Activated CD4-positive, alpha-beta T cell treated with anti-CD3 and anti-CD28 coated beads, Interleukin-2, amount 50 U/mL, for 24 hours (primary cell): ENCODE results near the gene KCNS1.

Experiments used
- DNase-seq, 2 donors: peaks; one replicate each; pipeline ENCODE4 v3.0.0-alpha.2; 2020; ENCODE audit warnings: low read depth in 1 of 2, low spot score in 1 of 2

Gene KCNS1

GRCh38 chr20:45109634-45110033 is 8.7 kb upstream of the KCNS1 start:
- DNase-seq: no peak

DNA sequence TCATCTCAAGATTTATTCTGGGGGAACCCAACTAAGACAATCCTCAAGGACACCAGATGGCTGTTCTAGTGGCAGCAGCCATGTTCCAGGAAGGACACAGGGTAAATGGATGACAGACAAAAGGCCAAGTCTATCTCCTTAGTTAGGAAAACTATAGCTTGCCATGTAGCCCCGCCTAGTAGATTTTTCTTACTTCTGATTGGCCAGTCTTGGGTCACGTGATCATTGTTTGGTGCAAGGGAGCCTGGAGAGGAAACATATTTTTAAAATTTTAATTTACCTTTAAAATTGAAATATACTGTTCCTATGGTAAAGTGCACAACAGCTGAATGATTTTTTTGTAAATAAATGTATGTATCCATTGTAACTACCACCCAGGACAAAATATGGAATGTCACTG is 4.4 kb upstream of the KCNS1 start:
- no peak for DNase-seq

GRCh38 chr20:45104786-45105185 is 3.9 kb upstream of the KCNS1 start:
- DNase-seq: no peak

DNA sequence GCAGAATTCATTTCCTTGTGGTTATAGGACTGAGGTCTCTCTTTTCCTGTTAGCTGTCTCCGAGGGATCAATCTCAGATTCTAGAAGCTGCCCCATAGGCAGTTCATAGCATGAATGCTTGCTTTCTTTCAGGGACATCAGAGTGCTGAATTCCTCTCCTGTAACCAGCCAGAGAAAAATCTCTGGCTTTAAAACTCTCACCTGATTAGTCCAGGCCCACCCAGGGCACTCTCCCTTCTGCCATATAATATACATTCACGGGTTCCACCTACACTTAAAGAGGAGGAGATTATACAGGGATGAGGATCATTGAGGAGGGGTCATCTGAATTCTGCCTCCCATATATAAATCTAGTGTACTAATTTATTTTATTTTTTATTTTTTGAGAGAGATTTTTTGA is 2.1 kb upstream of the KCNS1 start:
- DNase-seq: no peak

DNA sequence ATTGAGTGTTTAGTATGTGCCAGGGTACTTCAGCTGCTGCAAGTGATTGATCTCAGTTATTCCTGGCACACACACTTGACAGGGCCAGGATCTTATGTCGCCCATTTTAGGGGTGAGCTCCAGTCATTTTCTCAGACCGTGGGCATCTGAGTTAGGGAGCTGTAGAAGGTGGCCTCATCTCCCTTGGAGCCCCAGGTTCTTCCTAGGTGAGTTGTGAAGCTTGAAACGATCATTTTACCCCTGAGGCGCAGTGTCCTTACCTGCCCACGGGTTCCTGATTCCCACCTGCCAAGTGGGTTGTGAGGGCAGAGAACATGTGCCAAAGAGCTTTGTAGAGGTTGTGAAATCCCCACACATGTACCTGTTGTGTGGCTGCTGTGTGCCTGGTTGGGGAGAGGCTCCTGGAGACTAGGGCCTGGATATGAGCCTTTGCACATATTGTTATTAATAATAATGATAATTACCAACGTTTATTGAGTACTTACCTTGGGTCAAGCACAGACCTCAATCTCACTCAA is 465 bp upstream of the KCNS1 start:
- no peak for DNase-seq

GRCh38 chr20:45098103-45098773 is 2.7 kb downstream of the KCNS1 start:
- DNase-seq: no peak

DNA sequence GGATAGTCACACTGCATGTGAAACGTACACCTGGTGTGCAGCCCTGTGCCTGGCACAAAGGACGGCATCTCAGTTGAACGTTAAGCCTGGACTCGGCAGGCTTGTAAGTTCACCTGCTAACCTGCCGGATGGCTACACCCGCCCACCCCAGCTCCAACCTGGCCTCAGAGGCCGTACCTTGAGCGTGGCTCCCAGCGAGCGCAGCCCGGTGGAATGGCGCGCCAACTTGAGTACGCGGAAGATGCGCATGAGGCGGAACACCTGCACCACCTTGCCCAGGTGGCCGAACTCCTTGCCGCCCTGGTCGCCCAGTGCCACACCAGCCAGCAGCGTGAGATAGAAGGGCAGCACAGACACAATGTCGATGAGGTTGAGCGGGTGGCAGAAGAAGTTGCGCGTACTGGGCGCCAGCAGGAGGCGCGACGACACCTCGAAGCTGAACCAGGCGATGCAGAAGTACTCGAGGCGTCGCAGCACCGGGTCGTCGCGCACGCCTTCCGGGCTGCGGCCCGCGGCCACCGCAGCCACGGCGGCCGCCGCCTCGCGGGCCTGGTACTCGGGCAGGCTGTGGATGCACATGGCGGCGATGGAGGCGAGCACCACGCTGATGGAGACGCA is 3.3 kb downstream of the KCNS1 start:
- DNase-seq: peak in 1 of 2 donors; percentile 16

DNA sequence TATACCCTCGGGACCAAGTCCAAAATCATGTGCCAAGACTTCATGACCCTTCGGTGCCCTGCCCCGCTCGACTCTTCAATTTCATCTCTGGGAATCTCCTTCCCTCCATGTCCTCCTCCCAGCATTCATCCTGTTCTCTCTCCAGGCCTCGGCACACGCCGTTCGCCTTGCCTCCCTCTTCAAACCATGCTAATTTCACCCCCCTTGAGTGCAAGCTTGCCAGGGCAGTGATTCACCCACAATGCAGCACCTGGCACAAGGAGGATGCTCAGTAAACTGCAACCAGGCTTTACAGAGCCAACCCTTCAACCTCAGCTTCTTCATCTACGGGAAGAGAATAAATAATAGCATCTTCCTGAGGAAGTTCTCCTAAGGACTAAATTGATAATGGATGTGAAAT is 4.1 kb downstream of the KCNS1 start:
- no peak for DNase-seq

- peak in 1 of 2 donors; percentile 47 for DNase-seq
Observed at GRCh38 chr20:45095805-45096238, 5.1 kb downstream of the KCNS1 start.

GRCh38 chr20:45094864-45095574 is 5.9 kb downstream of the KCNS1 start:
- DNase-seq: no peak

DNA sequence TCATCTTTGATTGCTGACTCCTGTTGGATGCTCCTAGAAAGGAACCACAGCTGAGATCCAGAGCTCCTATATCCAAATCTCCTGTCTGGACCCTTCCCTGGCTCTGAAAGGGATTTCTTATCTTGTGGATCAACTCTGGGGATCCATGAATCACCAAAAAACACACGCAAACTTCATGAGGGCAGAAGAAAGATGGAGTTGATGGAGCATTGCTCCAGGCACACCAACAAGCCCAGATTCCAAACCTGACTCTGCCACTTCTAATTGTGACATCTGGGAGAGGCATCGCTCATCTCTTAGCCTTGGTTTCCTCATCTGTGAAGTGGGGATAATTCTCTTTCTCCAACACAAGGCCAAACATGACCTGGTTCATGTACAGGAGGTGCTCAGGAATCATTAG is 6.7 kb downstream of the KCNS1 start:
- DNase-seq: no peak

DNA sequence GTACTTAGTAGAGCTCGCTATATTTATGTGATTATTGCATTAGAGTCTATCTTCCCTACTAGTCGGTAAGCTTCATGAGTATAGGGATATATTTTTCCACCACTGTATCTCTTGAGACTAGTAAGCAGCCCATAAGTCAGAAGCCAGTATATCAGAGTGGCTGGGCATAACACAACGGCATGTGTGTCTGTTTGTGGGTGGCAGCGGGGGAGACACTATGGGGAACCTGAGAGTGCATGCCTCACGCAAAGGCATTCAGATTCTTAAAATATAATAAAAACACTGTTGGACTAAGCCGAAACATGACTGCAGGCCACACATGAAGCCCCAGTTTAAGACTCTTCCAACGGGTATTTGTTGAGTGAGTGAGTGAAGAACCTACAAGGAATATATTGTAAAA is 8.0 kb downstream of the KCNS1 start:
- DNase-seq: no peak

DNA sequence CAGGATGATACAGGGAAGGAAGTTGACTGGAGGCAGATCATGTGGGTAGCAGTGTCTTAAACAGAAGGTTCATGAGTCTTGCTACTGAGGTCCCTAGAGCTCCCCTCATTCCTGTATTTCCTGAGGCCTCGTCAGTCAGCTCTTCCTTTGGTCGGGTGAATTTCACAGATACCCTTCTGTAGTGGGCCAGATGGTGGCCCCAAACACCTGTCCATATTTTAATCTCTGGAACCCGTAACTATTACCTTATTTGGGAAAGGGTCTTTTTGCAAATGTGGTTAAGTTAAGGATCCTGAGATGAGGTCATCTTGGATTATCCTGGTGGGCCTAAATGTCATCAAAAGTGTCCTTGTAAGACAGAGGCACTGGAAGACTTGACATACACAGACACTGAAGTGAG is 9.6 kb downstream of the KCNS1 start:
- no peak for DNase-seq

- DNase-seq: no peak
Observed at GRCh38 chr20:45090481-45090880, 10.4 kb downstream of the KCNS1 start.

GRCh38 chr20:45088247-45088646 is 12.7 kb downstream of the KCNS1 start:
- no peak for DNase-seq

DNA sequence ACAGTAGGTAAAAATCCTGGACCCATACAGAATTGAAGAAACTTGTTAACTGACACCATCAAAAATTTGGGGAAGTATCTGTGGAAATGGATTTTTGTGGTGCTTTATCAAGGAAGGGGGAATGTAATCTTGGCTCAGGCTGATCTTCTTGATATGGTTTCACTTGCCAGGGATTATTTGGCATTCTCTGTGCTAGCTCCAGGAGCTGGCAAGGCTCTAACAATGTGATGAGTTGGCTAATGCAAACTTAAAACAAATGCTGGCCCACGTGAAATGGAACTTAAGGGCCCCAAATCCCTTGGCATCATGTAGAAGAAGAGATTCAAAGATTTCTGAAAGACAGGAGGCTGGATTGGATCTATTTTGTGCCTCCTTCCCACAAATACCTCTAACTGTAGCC is 13.1 kb downstream of the KCNS1 start:
- no peak for DNase-seq

DNA sequence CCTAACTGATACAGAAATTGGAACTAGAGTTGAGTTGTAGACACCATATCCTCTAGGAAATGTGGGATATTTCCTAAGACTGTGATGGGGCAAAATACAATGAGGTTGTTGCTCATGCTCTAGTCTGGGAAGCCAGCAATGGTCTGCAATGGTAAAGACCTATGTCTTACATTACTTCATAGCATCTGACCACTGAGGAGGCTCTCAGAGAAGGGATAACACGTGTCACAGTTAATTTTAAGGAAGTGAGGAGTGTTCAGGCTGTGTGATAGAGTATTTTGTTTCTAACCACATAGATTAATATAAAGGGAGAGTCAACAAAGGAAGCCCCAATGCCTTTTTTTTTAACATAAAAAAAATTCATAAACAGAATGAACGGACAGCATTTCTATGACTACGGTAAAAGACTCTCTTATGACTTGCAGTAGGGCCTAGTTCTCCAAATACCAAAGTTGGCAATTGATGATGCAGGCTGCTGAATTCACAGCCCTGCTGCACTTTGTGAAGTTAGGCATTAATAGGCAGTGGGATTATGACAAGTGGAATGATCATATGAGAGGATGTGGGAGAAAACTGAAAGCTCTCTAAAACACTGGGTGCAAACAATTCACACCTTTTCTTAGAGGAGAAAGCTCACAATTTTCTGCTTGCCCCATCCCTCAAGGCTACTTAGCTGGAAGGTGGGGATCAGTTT is 13.7 kb downstream of the KCNS1 start:
- DNase-seq: no peak

DNA sequence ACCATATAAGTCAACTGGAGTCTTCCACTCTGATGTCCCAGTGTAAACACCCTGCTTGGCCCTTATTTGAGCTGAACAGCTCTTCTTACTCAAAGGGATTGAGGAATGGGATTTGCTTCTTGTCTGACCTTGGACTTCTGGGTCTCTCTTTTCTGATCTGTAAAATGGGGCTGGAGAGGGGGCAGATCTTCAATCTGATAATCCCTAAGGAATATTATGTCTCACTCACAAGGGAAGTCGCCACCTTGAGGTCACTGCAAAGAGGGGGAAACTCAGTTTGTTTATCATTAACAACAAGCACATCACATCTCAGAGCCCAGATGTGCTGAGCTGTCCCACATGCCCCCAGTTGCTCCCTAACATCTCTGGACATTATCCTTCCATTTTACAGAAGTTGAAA is 15.1 kb downstream of the KCNS1 start:
- DNase-seq: no peak

DNA sequence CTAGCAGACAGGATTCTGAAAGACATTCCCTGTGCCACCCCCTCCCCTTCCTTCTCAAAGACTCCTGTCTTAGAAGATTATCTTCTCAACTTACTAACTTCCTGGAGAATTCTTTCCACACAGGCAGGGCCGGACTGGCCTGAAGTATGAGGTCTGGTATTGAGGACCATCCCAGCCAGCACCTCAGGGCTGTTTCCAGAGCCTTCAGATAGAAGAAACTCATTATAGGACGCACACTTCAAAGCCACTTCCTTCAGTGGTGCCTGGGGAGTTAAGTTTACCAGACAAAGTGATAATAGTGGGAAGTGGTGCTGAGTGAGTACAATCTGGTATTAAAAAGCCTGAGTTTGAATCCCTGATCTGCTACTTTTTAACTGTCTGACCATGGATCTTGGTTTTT is 15.6 kb downstream of the KCNS1 start:
- no peak for DNase-seq

DNA sequence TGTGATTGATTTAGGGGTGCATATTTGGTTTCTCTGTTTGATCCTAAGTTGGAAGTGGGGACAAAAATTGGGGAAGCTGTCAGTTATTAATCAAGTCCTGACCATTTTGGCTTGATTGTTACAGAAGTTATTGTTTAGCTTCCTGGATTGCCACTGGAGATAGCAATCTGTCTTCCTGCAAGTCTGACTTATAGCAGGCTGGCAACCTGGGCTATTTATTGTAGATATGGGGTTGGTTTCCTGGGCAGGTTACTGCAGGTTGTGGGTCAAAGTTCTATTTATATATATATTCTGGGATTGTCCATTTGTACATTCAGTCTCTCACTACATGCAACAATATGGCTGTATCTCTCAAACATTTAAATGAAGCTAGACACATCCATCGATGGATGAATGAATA is 17.8 kb downstream of the KCNS1 start:
- DNase-seq: no peak

DNA sequence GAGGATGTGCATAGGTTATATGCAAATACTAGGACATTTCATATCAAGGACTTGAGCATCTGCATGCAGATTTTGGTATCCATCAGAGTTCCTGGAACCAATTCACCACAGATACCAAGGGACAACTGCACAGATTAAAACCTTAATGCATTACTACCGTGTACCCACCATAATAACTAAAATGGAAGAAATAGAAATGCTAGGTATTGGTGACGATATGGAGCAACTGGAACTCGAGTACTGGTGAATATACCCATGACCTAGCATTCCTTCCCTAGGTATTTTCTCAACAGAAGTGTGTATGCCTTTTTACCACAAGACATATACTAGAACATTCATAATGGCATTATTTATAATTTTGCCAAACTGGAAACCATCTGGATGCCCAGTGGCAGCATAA is 18.5 kb downstream of the KCNS1 start:
- DNase-seq: no peak
